Esophagus squamous epithelium (tissue), 4 donors: Measurements from ENCODE around the gene CCN5.

Experiments
- CTCF ChIP-seq, 6 experiments: fragments of 450-650 bp in 4 of 6; fragments of 200-600 bp in 2 of 6; sonication (generic) in 2 of 6; IDR thresholded peaks; one replicate each; pipeline ENCODE4 v1.5.1; 2016 to 2019; ENCODE audit warnings: antibody characterized with exemption in 6 of 6, mild to moderate bottlenecking in 4 of 6, moderate library complexity in 4 of 6
- POLR2A ChIP-seq, 4 donors: fragments of 450-650 bp; IDR thresholded peaks; one replicate each; pipeline ENCODE4 v1.6.1; 2017; ENCODE audit warnings: antibody characterized with exemption in 4 of 4, mild to moderate bottlenecking in 4 of 4, moderate library complexity in 3 of 4

DNA sequence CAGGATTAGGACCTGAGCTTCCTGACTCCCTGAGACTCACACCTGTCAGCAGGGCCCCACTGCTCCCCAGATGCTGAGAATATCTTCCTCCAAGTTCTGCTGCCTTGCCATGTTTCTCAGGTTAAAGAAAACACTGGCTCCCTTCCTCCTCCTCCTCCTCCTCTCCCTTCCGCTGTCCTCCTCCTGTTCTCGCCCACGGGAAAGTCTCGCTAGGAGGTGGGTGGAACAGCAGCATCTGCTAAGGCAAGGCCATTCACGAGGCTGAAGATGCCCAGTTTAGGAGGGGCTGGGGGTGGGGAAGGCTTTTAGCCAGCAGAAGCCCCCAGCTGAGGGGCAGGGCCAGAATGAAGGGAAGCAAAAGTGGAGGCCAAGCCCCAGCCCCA, 54.3 kb downstream of the CCN5 start:
- TF ChIP-seq CTCF (IDR thresholded peaks at IDR 0.05) (no peak), POLR2A (IDR thresholded peaks at IDR 0.05) (no peak)
